Ishikawa (cell line): Measurements from ENCODE around the gene TXNDC5.

ENCODE experiments used
- CEBPB ChIP-seq: IDR thresholded peaks from 2 replicates; pipeline ENCODE4 v1.6.1; 2012
- CREB1 ChIP-seq: IDR thresholded peaks from 2 replicates; pipeline ENCODE4 v1.6.1; 2012; ENCODE audit warnings: low read depth
- EGR1 ChIP-seq: IDR thresholded peaks from 2 replicates; pipeline ENCODE4 v1.6.1; 2012
- EP300 ChIP-seq: IDR thresholded peaks from 2 replicates; pipeline ENCODE4 v1.6.1; 2012; ENCODE audit warnings: borderline replicate concordance
- FOXM1 ChIP-seq: IDR thresholded peaks from 2 replicates; pipeline ENCODE4 v1.6.1; 2012; ENCODE audit warnings: low read depth, borderline replicate concordance
- MAX ChIP-seq: IDR thresholded peaks from 2 replicates; pipeline ENCODE4 v1.6.1; 2012
- NFIC ChIP-seq: IDR thresholded peaks from 2 replicates; pipeline ENCODE4 v1.6.1; 2012
- RAD21 ChIP-seq: IDR thresholded peaks from 2 replicates; pipeline ENCODE4 v1.6.1; 2012; ENCODE audit warnings: low read depth
- REST ChIP-seq: IDR thresholded peaks from 2 replicates; pipeline ENCODE4 v1.6.1; 2012; ENCODE audit warnings: low read depth, mild to moderate bottlenecking
- TAF1 ChIP-seq: IDR thresholded peaks from 2 replicates; pipeline ENCODE4 v1.6.1; 2012; ENCODE audit warnings: low read depth, mild to moderate bottlenecking
- TCF12 ChIP-seq: IDR thresholded peaks from 2 replicates; pipeline ENCODE4 v1.6.1; 2012; ENCODE audit warnings: low read depth
- TEAD4 ChIP-seq: IDR thresholded peaks from 2 replicates; pipeline ENCODE4 v1.6.1; 2012
- USF1 ChIP-seq: IDR thresholded peaks from 2 replicates; pipeline ENCODE4 v1.6.1; 2012
- YY1 ChIP-seq: IDR thresholded peaks from 2 replicates; pipeline ENCODE4 v1.6.1; 2012; ENCODE audit warnings: low read depth
- ZBTB7A ChIP-seq: IDR thresholded peaks from 2 replicates; pipeline ENCODE4 v1.6.1; 2012; ENCODE audit warnings: low read depth

TXNDC5 gene

GRCh38 chr6:7879043-7879442, 31.5 kb downstream of the TXNDC5 start:
- TF ChIP-seq CEBPB, result no peak
- no peak for TF ChIP-seq MAX
- TF ChIP-seq USF1, result no peak
- TF ChIP-seq TEAD4, result no peak
- no peak for TF ChIP-seq EP300

GRCh38 chr6:7878401-7878964, 32.1 kb downstream of the TXNDC5 start:
- TF ChIP-seq CREB1 (no peak), TCF12 (no peak), EGR1 (no peak), USF1 (no peak), RAD21 (no peak), ZBTB7A (no peak), CEBPB (no peak), NFIC (no peak), REST (no peak), FOXM1 (no peak), YY1 (no peak)

GRCh38 chr6:7868926-7869325, 41.7 kb downstream of the TXNDC5 start:
- TF ChIP-seq USF1, result no peak
- TF ChIP-seq TEAD4, result no peak
- no peak for TF ChIP-seq YY1
- TF ChIP-seq CEBPB, result no peak
- no peak for TF ChIP-seq NFIC
- no peak for TF ChIP-seq REST
- TF ChIP-seq FOXM1, result no peak
- no peak for TF ChIP-seq ZBTB7A
- no peak for TF ChIP-seq EP300
- no peak for TF ChIP-seq TAF1
- no peak for TF ChIP-seq CREB1
- TF ChIP-seq MAX, result no peak
- no peak for TF ChIP-seq RAD21
- TF ChIP-seq EGR1, result no peak
- no peak for TF ChIP-seq TCF12

- TF ChIP-seq REST (no peak), RAD21 (no peak), TEAD4 (no peak), NFIC (no peak), TAF1 (no peak), YY1 (no peak)
Measured at GRCh38 chr6:7866526-7866925, 44.1 kb downstream of the TXNDC5 start.

GRCh38 chr6:7865781-7866180, 44.8 kb downstream of the TXNDC5 start:
- TF ChIP-seq YY1 (no peak), EGR1 (no peak), TEAD4 (no peak), TAF1 (no peak), USF1 (no peak)
